HG03558 (cell line): ENCODE data around the gene NCKAP5.

Source experiments
- ATAC-seq: cut with Tn5 transposase; IDR thresholded peaks from one replicate; pipeline ENCODE4 v1.9.1; 2021; ENCODE audit warnings: moderate number of reproducible peaks; ENCODE audit not compliant: unreplicated experiment; ENCODE audit errors: extremely low read depth

Gene NCKAP5

GRCh38 chr2:133193544-133194361 is 374.5 kb downstream of the NCKAP5 start:
- ATAC-seq: no peak

GRCh38 chr2:133192028-133192427 is 376.2 kb downstream of the NCKAP5 start:
- no peak for ATAC-seq

GRCh38 chr2:133177196-133177595 is 391.1 kb downstream of the NCKAP5 start:
- no peak for ATAC-seq

GRCh38 chr2:133175926-133176325 is 392.3 kb downstream of the NCKAP5 start:
- no peak for ATAC-seq

GRCh38 chr2:133173224-133173623 is 395.0 kb downstream of the NCKAP5 start:
- ATAC-seq: no peak

- no peak for ATAC-seq
These were observed 396.8 kb downstream of the NCKAP5 start for GRCh38 chr2:133171393-133172004.

GRCh38 chr2:133169274-133169912 is 398.9 kb downstream of the NCKAP5 start:
- ATAC-seq: no peak

- ATAC-seq: no peak
These were observed 400.3 kb downstream of the NCKAP5 start for GRCh38 chr2:133167990-133168389.

GRCh38 chr2:133167223-133167622 is 401.0 kb downstream of the NCKAP5 start:
- ATAC-seq: no peak

- no peak for ATAC-seq
These were observed 402.2 kb downstream of the NCKAP5 start for GRCh38 chr2:133166031-133166430.

- no peak for ATAC-seq
These were observed 405.2 kb downstream of the NCKAP5 start for GRCh38 chr2:133163111-133163510.

- no peak for ATAC-seq
These were observed 409.8 kb downstream of the NCKAP5 start for GRCh38 chr2:133158442-133158841.

GRCh38 chr2:133158024-133158423 is 410.2 kb downstream of the NCKAP5 start:
- no peak for ATAC-seq

GRCh38 chr2:133157141-133157540 is 411.1 kb downstream of the NCKAP5 start:
- no peak for ATAC-seq

- no peak for ATAC-seq
These were observed 415.5 kb downstream of the NCKAP5 start for GRCh38 chr2:133152801-133153200.

GRCh38 chr2:133148187-133148586 is 420.1 kb downstream of the NCKAP5 start:
- ATAC-seq: no peak

GRCh38 chr2:133146893-133147292 is 421.4 kb downstream of the NCKAP5 start:
- ATAC-seq: no peak

GRCh38 chr2:133143645-133144044 is 424.6 kb downstream of the NCKAP5 start:
- no peak for ATAC-seq

- no peak for ATAC-seq
These were observed 426.2 kb downstream of the NCKAP5 start for GRCh38 chr2:133142087-133142486.

GRCh38 chr2:133140620-133141019 is 427.6 kb downstream of the NCKAP5 start:
- no peak for ATAC-seq

GRCh38 chr2:133139847-133140533 is 428.3 kb downstream of the NCKAP5 start:
- no peak for ATAC-seq
